GM12875 (cell line): Measurements from ENCODE around the gene TTC23.

Experiments used
- H3K4me3 ChIP-seq: one replicate; pipeline ENCODE4 v1.5.1; 2011; ENCODE audit warnings: low read depth, low read length, control low read depth
- CTCF ChIP-seq: IDR thresholded peaks from 2 replicates; pipeline ENCODE4 v1.5.1; 2011; ENCODE audit warnings: low read depth, mild to moderate bottlenecking, control low read depth, inconsistent platforms, low read length, moderate library complexity, borderline replicate concordance; ENCODE audit not compliant: insufficient read depth

TTC23 gene

GRCh38 chr15:99121207-99121606, 128.2 kb downstream of the TTC23 start:
- no peak overlapping the region for H3K4me3 ChIP-seq
- no peak for TF ChIP-seq CTCF

GRCh38 chr15:99120050-99120777, 129.2 kb downstream of the TTC23 start:
- H3K4me3 ChIP-seq = no peak overlapping the region
- TF ChIP-seq CTCF = no peak

- TF ChIP-seq CTCF = no peak
- H3K4me3 ChIP-seq = no peak overlapping the region
Observed at GRCh38 chr15:99118801-99119546, 130.4 kb downstream of the TTC23 start.

- no peak overlapping the region for H3K4me3 ChIP-seq
- no peak for TF ChIP-seq CTCF
Observed at GRCh38 chr15:99118258-99118632, 131.1 kb downstream of the TTC23 start.

GRCh38 chr15:99117563-99118257, 131.7 kb downstream of the TTC23 start:
- no peak overlapping the region for H3K4me3 ChIP-seq
- no peak for TF ChIP-seq CTCF

- H3K4me3 ChIP-seq = no peak overlapping the region
- no peak for TF ChIP-seq CTCF
Observed at GRCh38 chr15:99117111-99117510, 132.3 kb downstream of the TTC23 start.
